Raji (cell line): Measurements from ENCODE around the gene TAP2.

Source experiments
- POLR2A ChIP-seq: IDR thresholded peaks from 2 replicates; pipeline ENCODE4 v1.6.1; 2011; ENCODE audit warnings: low read depth, low read length, control low read depth; ENCODE audit not compliant: insufficient read depth

Gene TAP2

GRCh38 chr6:32838114-32838958 is at the start of gene TAP2:
TAP2 (minus strand) TSS chr6:32838739; CDS start chr6:32838233, 506 bp downstream.
- TF ChIP-seq POLR2A, result peak; percentile 75

- TF ChIP-seq POLR2A, result no peak
Observed at GRCh38 chr6:32887616-32888015, 49.1 kb upstream of the TAP2 start.

GRCh38 chr6:32886681-32887383 is 48.3 kb upstream of the TAP2 start:
- TF ChIP-seq POLR2A, result no peak

- no peak for TF ChIP-seq POLR2A
Observed at GRCh38 chr6:32885698-32886286, 47.3 kb upstream of the TAP2 start.

- TF ChIP-seq POLR2A, result no peak
Observed at GRCh38 chr6:32883789-32884188, 45.2 kb upstream of the TAP2 start.

- no peak for TF ChIP-seq POLR2A
Observed at GRCh38 chr6:32882879-32883250, 44.3 kb upstream of the TAP2 start.

- TF ChIP-seq POLR2A, result no peak
Observed at GRCh38 chr6:32879691-32880090, 41.2 kb upstream of the TAP2 start.

- no peak for TF ChIP-seq POLR2A
Observed at GRCh38 chr6:32876603-32877002, 38.1 kb upstream of the TAP2 start.

- no peak for TF ChIP-seq POLR2A
Observed at GRCh38 chr6:32868257-32868788, 29.8 kb upstream of the TAP2 start.

- no peak for TF ChIP-seq POLR2A
Observed at GRCh38 chr6:32867554-32868256, 29.2 kb upstream of the TAP2 start.

GRCh38 chr6:32867022-32867477 is 28.5 kb upstream of the TAP2 start:
- TF ChIP-seq POLR2A, result peak; percentile 58; the same call in 1 of the 2 replicates

- no peak for TF ChIP-seq POLR2A
Observed at GRCh38 chr6:32865724-32866443, 27.3 kb upstream of the TAP2 start.

- TF ChIP-seq POLR2A, result no peak
Observed at GRCh38 chr6:32862725-32863124, 24.2 kb upstream of the TAP2 start.

GRCh38 chr6:32860674-32861073 is 22.1 kb upstream of the TAP2 start:
- no peak for TF ChIP-seq POLR2A

- TF ChIP-seq POLR2A, result no peak
Observed at GRCh38 chr6:32858194-32858593, 19.7 kb upstream of the TAP2 start.
